GM23338 (cell line): ENCODE measurements around the gene DTNA. TPM values are rescaled to one million over a fixed set of nuclear protein-coding genes. Genes with fewer than 3 reads are reported as not detected.

Experiments
- ATAC-seq: fragments of 200-7000 bp; cut with Tn5 transposase; 3 replicates; pipeline ENCODE4 v1.9.1; 2020
- DNase-seq: peaks from one replicate; pipeline ENCODE4 v3.0.0-alpha.2; 2015; ENCODE audit warnings: low spot score
- H2AFZ ChIP-seq: fragments of 200-600 bp; sonication (generic); 2 replicates; pipeline ENCODE4 v1.8.0; 2016; ENCODE audit warnings: antibody characterized with exemption, mild to moderate bottlenecking, moderate library complexity
- H3F3A ChIP-seq: fragments of 200-600 bp; sonication (generic); replicated peaks from 2 replicates; pipeline ENCODE4 v1.8.0; 2017; ENCODE audit warnings: antibody characterized with exemption, mixed run types, low read depth
- H3K27ac ChIP-seq: fragments of 200-600 bp; sonication (generic); 2 replicates; pipeline ENCODE4 v1.6.1; 2016; ENCODE audit warnings: low read depth
- H3K27me3 ChIP-seq: fragments of 200-600 bp; sonication (generic); 2 replicates; pipeline ENCODE4 v1.8.0; 2016; ENCODE audit warnings: mild to moderate bottlenecking, mixed run types, moderate library complexity; ENCODE audit not compliant: insufficient read depth
- H3K36me3 ChIP-seq: fragments of 200-600 bp; sonication (generic); 2 replicates; pipeline ENCODE4 v1.8.0; 2016; ENCODE audit warnings: mild to moderate bottlenecking; ENCODE audit not compliant: insufficient read depth
- H3K4me1 ChIP-seq: fragments of 200-600 bp; sonication (generic); 2 replicates; pipeline ENCODE4 v1.8.0; 2016; ENCODE audit warnings: mild to moderate bottlenecking, moderate library complexity; ENCODE audit not compliant: insufficient read depth
- H3K4me2 ChIP-seq: fragments of 200-600 bp; sonication (generic); 2 replicates; pipeline ENCODE4 v1.7.1; 2017; ENCODE audit warnings: mixed run types
- H3K4me3 ChIP-seq: fragments of 200-600 bp; sonication (generic); 2 replicates; pipeline ENCODE4 v1.6.1; 2016; ENCODE audit warnings: mixed run types
- H3K79me2 ChIP-seq: fragments of 200-600 bp; sonication (generic); replicated peaks from 2 replicates; pipeline ENCODE4 v1.8.0; 2017; ENCODE audit warnings: mild to moderate bottlenecking; ENCODE audit not compliant: insufficient read depth
- H3K9me2 ChIP-seq: fragments of 200-600 bp; sonication (generic); 2 replicates; pipeline ENCODE4 v1.8.0; 2017; ENCODE audit not compliant: insufficient read depth
- H4K20me1 ChIP-seq: fragments of 200-600 bp; sonication (generic); replicated peaks from 2 replicates; pipeline ENCODE4 v1.8.0; 2017; ENCODE audit warnings: mild to moderate bottlenecking; ENCODE audit not compliant: insufficient read depth
- H3K27ac Mint-ChIP-seq: 2 replicates; pipeline ENCODE4 v1.8.0; 2020; ENCODE audit warnings: inconsistent platforms, mild to moderate bottlenecking, moderate library complexity, mixed read lengths
- H3K27me3 Mint-ChIP-seq: 3 replicates; pipeline ENCODE4 v1.8.0; 2022; ENCODE audit warnings: low read depth, mild to moderate bottlenecking, moderate library complexity, mixed read lengths, inconsistent platforms; ENCODE audit not compliant: insufficient read depth, poor library complexity
- H3K36me3 Mint-ChIP-seq: 3 replicates; pipeline ENCODE4 v1.8.0; 2021; ENCODE audit warnings: low read depth, mild to moderate bottlenecking, inconsistent platforms, moderate library complexity, mixed read lengths
- H3K4me1 Mint-ChIP-seq: 3 replicates; pipeline ENCODE4 v1.8.0; 2020; ENCODE audit warnings: mild to moderate bottlenecking, inconsistent platforms, mixed read lengths
- H3K4me3 Mint-ChIP-seq: 3 replicates; pipeline ENCODE4 v1.8.0; 2021; ENCODE audit warnings: moderate library complexity, mild to moderate bottlenecking, inconsistent platforms, mixed read lengths
- H3K9me3 Mint-ChIP-seq: 3 replicates; pipeline ENCODE4 v1.8.0; 2020; ENCODE audit warnings: moderate library complexity, mild to moderate bottlenecking, inconsistent platforms, mixed read lengths
- CREB1 ChIP-seq: fragments of 250-450 bp; sonication (Bioruptor Pico); IDR thresholded peaks from 2 replicates; pipeline ENCODE4 v1.5.0; 2020; ENCODE audit warnings: low read depth, mild to moderate bottlenecking, moderate library complexity
- EZH2 ChIP-seq: fragments of 200-600 bp; sonication (generic); IDR thresholded peaks from one replicate; pipeline ENCODE4 v1.8.0; 2017; ENCODE audit warnings: antibody characterized with exemption, mild to moderate bottlenecking, low read depth; ENCODE audit not compliant: unreplicated experiment
- EZH2phosphoT487 ChIP-seq: fragments of 200-600 bp; sonication (generic); IDR thresholded peaks from one replicate; pipeline ENCODE4 v1.8.1; 2018; ENCODE audit warnings: antibody characterized with exemption; ENCODE audit not compliant: unreplicated experiment
- NANOG ChIP-seq: IDR thresholded peaks from 2 replicates; pipeline ENCODE4 v1.6.1; 2016; ENCODE audit warnings: antibody characterized with exemption, borderline replicate concordance
- POLR2AphosphoS5 ChIP-seq: IDR thresholded peaks from 2 replicates; pipeline ENCODE4 v1.6.1; 2016; ENCODE audit warnings: antibody characterized with exemption, low read depth
- STAT1 ChIP-seq: IDR thresholded peaks from one replicate; pipeline ENCODE4 v1.6.1; 2016; ENCODE audit warnings: antibody characterized with exemption; ENCODE audit not compliant: unreplicated experiment
- ZNF114 ChIP-seq: fragments of 250-450 bp; sonication (Bioruptor Pico); IDR thresholded peaks from 2 replicates; pipeline ENCODE4 v1.5.0; 2020; ENCODE audit warnings: mild to moderate bottlenecking, moderate library complexity
- ZNF331 ChIP-seq: fragments of 250-450 bp; sonication (Bioruptor Pico); IDR thresholded peaks from 2 replicates; pipeline ENCODE4 v1.5.0; 2020; ENCODE audit warnings: low read depth, mild to moderate bottlenecking, moderate library complexity
- polyA plus RNA-seq: library from polyadenylated mRNA; unstranded; fragments of >200 nt; fragmentation: Nextera tagmentation; extraction: Ambion mirVana; gene quantifications from 2 replicates; pipeline ENCODE4 v1.2.1, GENCODE V29; 2016
- total RNA-seq: library from RNA; depleted of rRNA; stranded (reverse); fragments of >200 nt; shearing (Covaris generic); gene quantifications from 2 replicates; pipeline ENCODE4 v1.2.3, GENCODE V29; 2014
- TF ChIP-seq, protein P1 (sequence below): IDR thresholded peaks from one replicate; pipeline ENCODE4 v1.6.1; 2018; ENCODE audit warnings: antibody characterized with exemption; ENCODE audit not compliant: unreplicated experiment
- TF ChIP-seq, protein P2 (sequence below), 2 experiments: fragments of 200-600 bp in 1 of 2; sonication (generic) in 1 of 2; conservative IDR thresholded peaks; 2 replicates each; pipeline versions ENCODE4 v1.5.1 to v1.6.1; 2016 to 2017; ENCODE audit warnings: antibody characterized with exemption in 2 of 2, low read depth in 2 of 2, mild to moderate bottlenecking in 2 of 2, moderate library complexity in 1 of 2

Gene DTNA
- total and polyA plus RNA-seq, 2 experiments from 2014 or later, result 11.5 to 25.1 TPM

DNA sequence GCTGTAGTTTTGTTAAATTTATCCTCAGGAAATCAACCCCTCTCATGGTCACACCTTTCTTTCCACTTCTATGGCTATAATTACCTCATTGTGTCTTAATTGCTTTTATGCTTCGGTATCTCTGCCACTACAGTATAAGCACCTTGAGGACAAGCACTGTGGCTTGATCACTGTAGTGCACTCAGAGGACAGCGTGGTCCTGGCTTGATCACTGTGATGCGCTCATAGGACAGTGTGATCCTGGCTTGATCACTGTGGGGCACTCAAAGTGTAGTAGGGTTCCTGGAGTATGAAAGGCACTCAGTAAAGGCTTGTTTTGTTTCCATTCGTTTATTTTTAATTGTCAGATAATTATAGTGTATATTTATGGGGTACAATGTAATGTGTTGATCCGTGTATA, 44.2 kb downstream of the DTNA start:
- no peak overlapping the region for H3K27ac Mint-ChIP-seq
- Histone ChIP-seq H3K27ac (no peak overlapping the region), H3F3A (no peaks in the 10 kb centered on the region), H3K27me3 (no peaks in the 10 kb centered on the region), H4K20me1 (no peaks in the 10 kb centered on the region), H2AFZ (no peak overlapping the region), H3K4me3 (no peak overlapping the region), H3K9me2 (peaks cover 4% of the 10 kb centered on the region; the same call in 1 of the 2 replicates), H3K4me1 (0 out of 2 replicates have a peak, but pooled peaks cover 4% of the 10 kb centered on the region), H3K36me3 (no peaks in the 10 kb centered on the region), H3K4me2 (no peak overlapping the region), H3K79me2 (no peaks in the 10 kb centered on the region)
- DNase-seq (no peak), ATAC-seq (no peak)
- H3K4me3 Mint-ChIP-seq, result no peak overlapping the region
- H3K9me3 Mint-ChIP-seq, result peaks cover 4% of the 10 kb centered on the region; the same call in 2 of the 3 replicates
- H3K36me3 Mint-ChIP-seq, result peaks cover 5% of the 10 kb centered on the region; the same call in 2 of the 3 replicates
- H3K27me3 Mint-ChIP-seq, result peaks cover 1% of the 10 kb centered on the region
- H3K4me1 Mint-ChIP-seq, result peaks cover 12% of the 10 kb centered on the region
- no peak for TF ChIP-seq POLR2AphosphoS5
- TF ChIP-seq STAT1, result no peak
- TF ChIP-seq ZNF331 (CRISPR knock-in tag), result no peak
- TF ChIP-seq ZNF114 (CRISPR knock-in tag), result no peak

DNA sequence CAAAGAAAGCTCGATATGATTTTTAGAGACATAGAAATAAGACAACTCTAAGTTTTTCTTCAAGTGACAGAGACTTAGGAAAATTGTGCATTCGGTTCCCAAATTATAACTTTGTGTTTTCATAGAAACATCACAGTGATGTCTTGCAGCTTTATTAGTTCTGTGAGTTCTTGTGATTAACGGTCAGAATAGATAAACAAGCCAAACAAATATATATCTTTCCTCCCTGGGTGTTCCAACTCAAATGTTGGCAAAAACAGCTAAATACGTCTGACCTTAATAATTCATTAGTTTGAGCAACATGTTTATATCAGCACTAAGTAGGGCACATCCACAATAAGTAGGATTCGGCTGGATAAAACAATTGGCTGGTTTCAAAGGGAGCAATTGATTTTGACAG, 47.6 kb downstream of the DTNA start:
- Histone ChIP-seq H2AFZ (no peak overlapping the region), H4K20me1 (no peaks in the 10 kb centered on the region), H3K27ac (peak overlapping the region; percentile 24; the same call in 1 of the 2 replicates), H3K9me2 (peaks cover 8% of the 10 kb centered on the region; the same call in 1 of the 2 replicates), H3K79me2 (no peaks in the 10 kb centered on the region), H3K4me1 (0 out of 2 replicates have a peak, but pooled peaks cover 4% of the 10 kb centered on the region), H3K4me3 (no peak overlapping the region), H3K27me3 (no peaks in the 10 kb centered on the region), H3K36me3 (no peaks in the 10 kb centered on the region), H3F3A (no peaks in the 10 kb centered on the region), H3K4me2 (no peak overlapping the region)
- no peak overlapping the region for H3K4me3 Mint-ChIP-seq
- peaks cover 1% of the 10 kb centered on the region for H3K27me3 Mint-ChIP-seq
- peaks cover 4% of the 10 kb centered on the region; the same call in 2 of the 3 replicates for H3K9me3 Mint-ChIP-seq
- DNase-seq (no peak), ATAC-seq (no peak)
- no peak overlapping the region for H3K27ac Mint-ChIP-seq
- H3K36me3 Mint-ChIP-seq, result peaks cover 5% of the 10 kb centered on the region; the same call in 2 of the 3 replicates
- H3K4me1 Mint-ChIP-seq, result peaks cover 13% of the 10 kb centered on the region
- TF ChIP-seq EZH2phosphoT487 (no peak), NANOG (no peak), POLR2AphosphoS5 (no peak), CREB1 (CRISPR knock-in tag) (no peak), EZH2 (no peak), ZNF331 (CRISPR knock-in tag) (no peak)
- TF ChIP-seq, protein P1, sequence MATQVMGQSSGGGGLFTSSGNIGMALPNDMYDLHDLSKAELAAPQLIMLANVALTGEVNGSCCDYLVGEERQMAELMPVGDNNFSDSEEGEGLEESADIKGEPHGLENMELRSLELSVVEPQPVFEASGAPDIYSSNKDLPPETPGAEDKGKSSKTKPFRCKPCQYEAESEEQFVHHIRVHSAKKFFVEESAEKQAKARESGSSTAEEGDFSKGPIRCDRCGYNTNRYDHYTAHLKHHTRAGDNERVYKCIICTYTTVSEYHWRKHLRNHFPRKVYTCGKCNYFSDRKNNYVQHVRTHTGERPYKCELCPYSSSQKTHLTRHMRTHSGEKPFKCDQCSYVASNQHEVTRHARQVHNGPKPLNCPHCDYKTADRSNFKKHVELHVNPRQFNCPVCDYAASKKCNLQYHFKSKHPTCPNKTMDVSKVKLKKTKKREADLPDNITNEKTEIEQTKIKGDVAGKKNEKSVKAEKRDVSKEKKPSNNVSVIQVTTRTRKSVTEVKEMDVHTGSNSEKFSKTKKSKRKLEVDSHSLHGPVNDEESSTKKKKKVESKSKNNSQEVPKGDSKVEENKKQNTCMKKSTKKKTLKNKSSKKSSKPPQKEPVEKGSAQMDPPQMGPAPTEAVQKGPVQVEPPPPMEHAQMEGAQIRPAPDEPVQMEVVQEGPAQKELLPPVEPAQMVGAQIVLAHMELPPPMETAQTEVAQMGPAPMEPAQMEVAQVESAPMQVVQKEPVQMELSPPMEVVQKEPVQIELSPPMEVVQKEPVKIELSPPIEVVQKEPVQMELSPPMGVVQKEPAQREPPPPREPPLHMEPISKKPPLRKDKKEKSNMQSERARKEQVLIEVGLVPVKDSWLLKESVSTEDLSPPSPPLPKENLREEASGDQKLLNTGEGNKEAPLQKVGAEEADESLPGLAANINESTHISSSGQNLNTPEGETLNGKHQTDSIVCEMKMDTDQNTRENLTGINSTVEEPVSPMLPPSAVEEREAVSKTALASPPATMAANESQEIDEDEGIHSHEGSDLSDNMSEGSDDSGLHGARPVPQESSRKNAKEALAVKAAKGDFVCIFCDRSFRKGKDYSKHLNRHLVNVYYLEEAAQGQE, result no peak
- TF ChIP-seq, protein P2, sequence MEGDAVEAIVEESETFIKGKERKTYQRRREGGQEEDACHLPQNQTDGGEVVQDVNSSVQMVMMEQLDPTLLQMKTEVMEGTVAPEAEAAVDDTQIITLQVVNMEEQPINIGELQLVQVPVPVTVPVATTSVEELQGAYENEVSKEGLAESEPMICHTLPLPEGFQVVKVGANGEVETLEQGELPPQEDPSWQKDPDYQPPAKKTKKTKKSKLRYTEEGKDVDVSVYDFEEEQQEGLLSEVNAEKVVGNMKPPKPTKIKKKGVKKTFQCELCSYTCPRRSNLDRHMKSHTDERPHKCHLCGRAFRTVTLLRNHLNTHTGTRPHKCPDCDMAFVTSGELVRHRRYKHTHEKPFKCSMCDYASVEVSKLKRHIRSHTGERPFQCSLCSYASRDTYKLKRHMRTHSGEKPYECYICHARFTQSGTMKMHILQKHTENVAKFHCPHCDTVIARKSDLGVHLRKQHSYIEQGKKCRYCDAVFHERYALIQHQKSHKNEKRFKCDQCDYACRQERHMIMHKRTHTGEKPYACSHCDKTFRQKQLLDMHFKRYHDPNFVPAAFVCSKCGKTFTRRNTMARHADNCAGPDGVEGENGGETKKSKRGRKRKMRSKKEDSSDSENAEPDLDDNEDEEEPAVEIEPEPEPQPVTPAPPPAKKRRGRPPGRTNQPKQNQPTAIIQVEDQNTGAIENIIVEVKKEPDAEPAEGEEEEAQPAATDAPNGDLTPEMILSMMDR (conservative IDR thresholded peaks at IDR 0.05; ENCODE audit: low read depth in 2 of 2), result no peak
